HEK293T (cell line): ENCODE measurements around the gene ADAMTS17.

ENCODE experiments used
- CTCF ChIA-PET: fragments of 350-600 bp; formaldehyde crosslinking; extraction: SDS; loops from one replicate; lab custom pipeline; 2021; ENCODE audit warnings: antibody characterized with exemption, inconsistent platforms; lab: Yijun Ruan, JAX
- POLR2A ChIA-PET: fragments of 350-600 bp; formaldehyde crosslinking; extraction: SDS; loops from one replicate; lab custom pipeline; 2020; ENCODE audit warnings: antibody characterized with exemption, inconsistent platforms; lab: Yijun Ruan, JAX
- DNase-seq: peaks from one replicate; pipeline ENCODE4 v3.0.0; 2012; ENCODE audit warnings: mixed read lengths; ENCODE audit errors: extremely low spot score
- ARNT ChIP-seq: fragments of 450-650 bp; IDR thresholded peaks from 2 replicates; pipeline ENCODE4 v1.6.1; 2017; ENCODE audit warnings: mild to moderate bottlenecking
- BHLHE40 ChIP-seq: fragments of 450-650 bp; IDR thresholded peaks from 2 replicates; pipeline ENCODE4 v1.6.1; 2016; ENCODE audit warnings: mild to moderate bottlenecking, moderate library complexity, borderline replicate concordance
- CTBP1 ChIP-seq: fragments of 450-650 bp; IDR thresholded peaks from 2 replicates; pipeline ENCODE4 v1.6.1; 2016; ENCODE audit warnings: borderline replicate concordance
- ELF4 ChIP-seq: fragments of 450-650 bp; IDR thresholded peaks from 2 replicates; pipeline ENCODE4 v1.6.1; 2017; ENCODE audit warnings: antibody characterized with exemption
- FOXA1 ChIP-seq: fragments of 450-650 bp; IDR thresholded peaks from 2 replicates; pipeline ENCODE4 v1.6.1; 2016; ENCODE audit warnings: mild to moderate bottlenecking
- FOXK2 ChIP-seq: fragments of 450-650 bp; IDR thresholded peaks from 2 replicates; pipeline ENCODE4 v1.6.1; 2016; ENCODE audit warnings: mild to moderate bottlenecking
- FOXM1 ChIP-seq: fragments of 450-650 bp; IDR thresholded peaks from 2 replicates; pipeline ENCODE4 v1.6.1; 2017; ENCODE audit warnings: mild to moderate bottlenecking, borderline replicate concordance
- HDGF ChIP-seq: fragments of 450-650 bp; IDR thresholded peaks from 2 replicates; pipeline ENCODE4 v1.6.1; 2017; ENCODE audit warnings: antibody characterized with exemption, borderline replicate concordance
- L3MBTL2 ChIP-seq: fragments of 450-650 bp; conservative IDR thresholded peaks from 2 replicates; pipeline ENCODE4 v1.6.1; 2016; ENCODE audit warnings: mild to moderate bottlenecking
- LEF1 ChIP-seq: fragments of 450-650 bp; IDR thresholded peaks from 2 replicates; pipeline ENCODE4 v1.6.1; 2017; ENCODE audit warnings: mild to moderate bottlenecking, borderline replicate concordance
- NFRKB ChIP-seq: fragments of 450-650 bp; IDR thresholded peaks from 2 replicates; pipeline ENCODE4 v1.6.1; 2016; ENCODE audit warnings: mild to moderate bottlenecking, moderate library complexity
- PKNOX1 ChIP-seq: fragments of 450-650 bp; IDR thresholded peaks from 2 replicates; pipeline ENCODE4 v1.6.1; 2016
- SP1 ChIP-seq: fragments of 450-650 bp; IDR thresholded peaks from 2 replicates; pipeline ENCODE4 v1.6.1; 2017
- SUZ12 ChIP-seq: fragments of 450-650 bp; IDR thresholded peaks from 2 replicates; pipeline ENCODE4 v1.6.1; 2016; ENCODE audit warnings: mild to moderate bottlenecking
- TARDBP ChIP-seq: fragments of 450-650 bp; IDR thresholded peaks from 2 replicates; pipeline ENCODE4 v1.6.1; 2016
- ZNF384 ChIP-seq: fragments of 450-650 bp; IDR thresholded peaks from 2 replicates; pipeline ENCODE4 v1.6.1; 2016

The ADAMTS17 gene

GRCh38 chr15:100204211-100204610 lies 137.6 kb downstream of the ADAMTS17 start:
- TF ChIP-seq PKNOX1 (peak; percentile 33; the same call in 1 of the 2 replicates), NFRKB (no peak)
- DNase-seq = no peak
- ChIA-PET CTCF (interaction anchor here (0.5 to 0.8 kb wide), 2 partner anchors 105 to 1298 kb away, joined by 3 read pairs; no protein-coding TSS in a partner anchor), POLR2A (no interaction called here)

GRCh38 chr15:100202309-100202960 lies 139.3 kb downstream of the ADAMTS17 start:
- ChIA-PET CTCF (no interaction called here), POLR2A (no interaction called here)
- DNase-seq = peak; percentile 42
- TF ChIP-seq HDGF (no peak), CTBP1 (peak; percentile 35; the same call in 1 of the 2 replicates), L3MBTL2 (no peak), TARDBP (no peak), FOXM1 (no peak), PKNOX1 (peak; percentile 65), FOXA1 (no peak)

- TF ChIP-seq SP1 (no peak), L3MBTL2 (peak; percentile 11; the same call in 1 of the 2 replicates), FOXK2 (no peak), ARNT (no peak)
- peak; percentile 29 for DNase-seq
- CTCF ChIA-PET = no interaction called here
- POLR2A ChIA-PET = no interaction called here
Measured at GRCh38 chr15:100201376-100202280, 140.1 kb downstream of the ADAMTS17 start.

DNA sequence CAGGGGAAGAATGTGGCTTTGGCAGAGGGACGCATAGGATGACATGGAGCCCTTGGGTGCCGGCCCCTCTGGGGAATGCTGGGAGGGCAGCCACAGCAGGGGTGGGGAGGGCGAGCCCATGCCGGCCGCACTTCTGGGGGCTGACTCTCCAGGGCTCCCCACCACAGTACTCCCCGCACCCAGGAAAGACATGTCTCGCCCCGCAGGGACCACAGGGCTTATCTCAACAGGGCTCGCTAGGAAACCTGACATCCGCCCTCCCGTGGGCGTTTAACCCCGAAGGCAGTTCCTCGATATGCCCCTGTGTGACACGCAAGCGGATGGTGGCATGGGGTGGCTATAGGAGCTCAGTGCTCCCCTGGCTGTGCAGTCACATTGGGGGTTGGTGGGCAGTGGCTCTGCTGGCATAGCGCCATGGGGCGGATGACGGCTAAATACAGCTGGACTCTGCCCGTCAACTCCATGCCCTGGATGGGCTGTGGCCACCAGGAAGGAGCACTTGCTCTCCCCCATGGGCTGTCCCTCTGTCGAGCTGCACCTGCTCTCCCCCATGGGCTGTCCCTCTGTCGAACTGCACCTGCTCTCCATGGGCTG lies 141.4 kb downstream of the ADAMTS17 start:
- CTCF ChIA-PET = no interaction called here
- POLR2A ChIA-PET = no interaction called here
- TF ChIP-seq HDGF (no peak), NFRKB (no peak), SP1 (no peak), FOXM1 (no peak)
- no peak for DNase-seq

DNA sequence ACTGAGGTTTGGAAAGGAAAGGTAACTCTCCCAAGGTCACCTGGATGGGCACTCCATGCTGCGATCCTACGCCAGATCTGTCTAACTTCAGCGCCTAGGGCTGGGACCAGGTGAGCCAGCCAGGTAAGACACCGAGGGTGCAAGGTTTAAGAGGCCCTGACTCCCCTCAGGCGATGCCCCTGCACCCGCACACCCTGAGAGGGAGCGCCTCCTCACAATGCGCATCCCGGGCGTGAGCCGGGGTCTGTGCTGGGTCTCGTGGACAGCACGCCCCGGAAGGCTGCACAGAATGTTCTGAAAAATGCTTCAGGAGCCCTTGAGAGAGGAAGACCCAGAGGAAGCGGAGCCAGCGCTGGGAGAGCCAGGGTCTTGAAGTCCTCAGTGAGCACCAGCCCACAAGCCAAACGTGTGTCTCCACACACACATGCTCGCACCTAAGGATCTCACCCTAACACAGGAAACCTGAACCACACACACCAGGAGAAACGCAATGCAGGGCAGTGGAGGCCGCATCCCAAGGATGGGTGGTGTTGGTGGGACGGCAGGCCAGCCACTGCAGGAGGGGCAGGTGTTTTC lies 142.0 kb downstream of the ADAMTS17 start:
- ChIA-PET POLR2A (no interaction called here), CTCF (no interaction called here)
- DNase-seq = no peak
- no peak for TF ChIP-seq TARDBP
- TF ChIP-seq L3MBTL2 = no peak
- TF ChIP-seq FOXM1 = no peak
- TF ChIP-seq HDGF = no peak
- no peak for TF ChIP-seq PKNOX1
- no peak for TF ChIP-seq NFRKB
- no peak for TF ChIP-seq LEF1
- no peak for TF ChIP-seq BHLHE40
- no peak for TF ChIP-seq ZNF384
- TF ChIP-seq ARNT = no peak
- no peak for TF ChIP-seq CTBP1

DNA sequence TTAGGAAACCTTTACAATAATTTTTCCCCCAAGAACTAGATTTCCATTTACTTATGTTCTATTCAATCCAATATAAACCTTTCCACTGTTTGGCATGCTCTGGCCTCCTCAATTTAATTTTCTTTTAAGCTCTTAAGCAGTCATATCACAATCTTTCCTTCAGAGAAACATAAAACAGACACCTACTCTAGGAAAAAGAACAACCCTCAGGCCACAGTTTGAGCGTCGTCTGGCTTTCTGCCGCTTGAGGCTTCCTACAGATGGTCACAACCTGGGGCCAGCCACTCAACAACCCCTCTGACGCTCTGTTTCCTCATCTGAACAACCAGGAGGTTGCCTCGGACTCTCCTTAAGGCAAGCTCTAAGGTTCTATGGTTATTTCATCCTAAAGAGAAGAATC lies 143.3 kb downstream of the ADAMTS17 start:
- TF ChIP-seq ZNF384 = no peak
- TF ChIP-seq TARDBP = no peak
- no peak for TF ChIP-seq SP1
- no peak for TF ChIP-seq NFRKB
- no peak for TF ChIP-seq FOXK2
- TF ChIP-seq CTBP1 = no peak
- TF ChIP-seq FOXM1 = no peak
- TF ChIP-seq ELF4 = no peak
- no peak for TF ChIP-seq LEF1
- TF ChIP-seq SUZ12 = no peak
- TF ChIP-seq BHLHE40 = no peak
- TF ChIP-seq PKNOX1 = no peak
- TF ChIP-seq HDGF = no peak
- no peak for TF ChIP-seq ARNT
- TF ChIP-seq FOXA1 = no peak
- TF ChIP-seq L3MBTL2 = no peak
- CTCF ChIA-PET = no interaction called here
- POLR2A ChIA-PET = no interaction called here
- no peak for DNase-seq
